ENCODE data around the gene ROR1. TPM values are rescaled to one million over a fixed set of nuclear protein-coding genes. Genes with fewer than 3 reads are reported as not detected.

ROR1 gene
- total and polyA plus RNA-seq, 9 of the 15 experiments (the other 6 are each of a cell fraction or from before 2014, with no cell fraction given), result 0.02 TPM; not detected in 8

DNA sequence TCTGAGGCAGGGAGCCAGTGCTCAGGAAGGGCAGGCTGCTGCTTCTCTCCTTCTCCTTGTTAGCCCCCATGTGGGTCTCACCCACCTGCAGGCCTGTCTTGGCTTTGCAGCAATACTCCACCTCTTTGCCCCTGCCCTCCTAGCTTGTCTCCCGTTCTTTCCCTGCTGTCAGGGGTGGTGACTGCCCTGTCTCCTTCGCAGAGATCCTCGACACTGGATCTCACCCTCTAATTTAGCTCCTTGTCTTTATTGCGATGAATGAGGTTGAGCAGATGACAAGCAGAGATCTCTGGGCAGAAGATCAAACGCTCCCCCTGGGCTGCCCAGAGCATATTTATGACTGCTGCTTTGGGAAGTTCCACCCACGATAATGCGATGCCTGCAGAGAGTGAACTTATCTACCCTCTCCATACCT lies 199.2 kb downstream of the ROR1 start (continued):
- TF ChIP-seq CCNT2 (IDR thresholded peaks at IDR 0.05; ENCODE audit: borderline replicate concordance, extremely low read depth, insufficient read length, low read depth, low read length) (no peak), ZC3H4 (CRISPR knock-in tag; IDR thresholded peaks at IDR 0.05; ENCODE audit: borderline replicate concordance) (no peak), ZNF408 (CRISPR knock-in tag; IDR thresholded peaks at IDR 0.05; ENCODE audit: low read depth) (no peak), ZKSCAN3 (CRISPR knock-in tag; IDR thresholded peaks at IDR 0.05) (no peak), PHF21A (IDR thresholded peaks at IDR 0.05; ENCODE audit: borderline replicate concordance, low read depth) (no peak), ZNF551 (CRISPR knock-in tag; IDR thresholded peaks at IDR 0.05) (no peak), TAL1 (IDR thresholded peaks at IDR 0.05) (peak; percentile 20; the same call in 1 of the 2 replicates), KAT2B (IDR thresholded peaks at IDR 0.05; ENCODE audit: low read depth, low read length) (no peak)
- TF ChIP-seq, protein P1, sequence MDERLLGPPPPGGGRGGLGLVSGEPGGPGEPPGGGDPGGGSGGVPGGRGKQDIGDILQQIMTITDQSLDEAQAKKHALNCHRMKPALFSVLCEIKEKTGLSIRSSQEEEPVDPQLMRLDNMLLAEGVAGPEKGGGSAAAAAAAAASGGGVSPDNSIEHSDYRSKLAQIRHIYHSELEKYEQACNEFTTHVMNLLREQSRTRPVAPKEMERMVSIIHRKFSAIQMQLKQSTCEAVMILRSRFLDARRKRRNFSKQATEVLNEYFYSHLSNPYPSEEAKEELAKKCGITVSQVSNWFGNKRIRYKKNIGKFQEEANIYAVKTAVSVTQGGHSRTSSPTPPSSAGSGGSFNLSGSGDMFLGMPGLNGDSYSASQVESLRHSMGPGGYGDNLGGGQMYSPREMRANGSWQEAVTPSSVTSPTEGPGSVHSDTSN (CRISPR knock-in tag; IDR thresholded peaks at IDR 0.05; ENCODE audit: low read depth), result no peak
- TF ChIP-seq, protein P1 (tag; conservative IDR thresholded peaks at IDR 0.05; ENCODE audit: low read depth), result peak; percentile 46
- TF ChIP-seq, protein P2, sequence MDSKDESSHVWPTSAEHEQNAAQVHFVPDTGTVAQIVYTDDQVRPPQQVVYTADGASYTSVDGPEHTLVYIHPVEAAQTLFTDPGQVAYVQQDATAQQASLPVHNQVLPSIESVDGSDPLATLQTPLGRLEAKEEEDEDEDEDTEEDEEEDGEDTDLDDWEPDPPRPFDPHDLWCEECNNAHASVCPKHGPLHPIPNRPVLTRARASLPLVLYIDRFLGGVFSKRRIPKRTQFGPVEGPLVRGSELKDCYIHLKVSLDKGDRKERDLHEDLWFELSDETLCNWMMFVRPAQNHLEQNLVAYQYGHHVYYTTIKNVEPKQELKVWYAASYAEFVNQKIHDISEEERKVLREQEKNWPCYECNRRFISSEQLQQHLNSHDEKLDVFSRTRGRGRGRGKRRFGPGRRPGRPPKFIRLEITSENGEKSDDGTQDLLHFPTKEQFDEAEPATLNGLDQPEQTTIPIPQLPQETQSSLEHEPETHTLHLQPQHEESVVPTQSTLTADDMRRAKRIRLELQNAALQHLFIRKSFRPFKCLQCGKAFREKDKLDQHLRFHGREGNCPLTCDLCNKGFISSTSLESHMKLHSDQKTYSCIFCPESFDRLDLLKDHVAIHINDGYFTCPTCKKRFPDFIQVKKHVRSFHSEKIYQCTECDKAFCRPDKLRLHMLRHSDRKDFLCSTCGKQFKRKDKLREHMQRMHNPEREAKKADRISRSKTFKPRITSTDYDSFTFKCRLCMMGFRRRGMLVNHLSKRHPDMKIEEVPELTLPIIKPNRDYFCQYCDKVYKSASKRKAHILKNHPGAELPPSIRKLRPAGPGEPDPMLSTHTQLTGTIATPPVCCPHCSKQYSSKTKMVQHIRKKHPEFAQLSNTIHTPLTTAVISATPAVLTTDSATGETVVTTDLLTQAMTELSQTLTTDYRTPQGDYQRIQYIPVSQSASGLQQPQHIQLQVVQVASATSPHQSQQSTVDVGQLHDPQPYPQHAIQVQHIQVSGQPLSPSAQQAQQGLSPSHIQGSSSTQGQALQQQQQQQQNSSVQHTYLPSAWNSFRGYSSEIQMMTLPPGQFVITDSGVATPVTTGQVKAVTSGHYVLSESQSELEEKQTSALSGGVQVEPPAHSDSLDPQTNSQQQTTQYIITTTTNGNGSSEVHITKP (IDR thresholded peaks at IDR 0.05; ENCODE audit: partially characterized antibody), result no peak
- TF ChIP-seq, protein P3, sequence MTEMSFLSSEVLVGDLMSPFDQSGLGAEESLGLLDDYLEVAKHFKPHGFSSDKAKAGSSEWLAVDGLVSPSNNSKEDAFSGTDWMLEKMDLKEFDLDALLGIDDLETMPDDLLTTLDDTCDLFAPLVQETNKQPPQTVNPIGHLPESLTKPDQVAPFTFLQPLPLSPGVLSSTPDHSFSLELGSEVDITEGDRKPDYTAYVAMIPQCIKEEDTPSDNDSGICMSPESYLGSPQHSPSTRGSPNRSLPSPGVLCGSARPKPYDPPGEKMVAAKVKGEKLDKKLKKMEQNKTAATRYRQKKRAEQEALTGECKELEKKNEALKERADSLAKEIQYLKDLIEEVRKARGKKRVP (CRISPR knock-in tag; IDR thresholded peaks at IDR 0.05), result no peak
- TF ChIP-seq, protein P4, sequence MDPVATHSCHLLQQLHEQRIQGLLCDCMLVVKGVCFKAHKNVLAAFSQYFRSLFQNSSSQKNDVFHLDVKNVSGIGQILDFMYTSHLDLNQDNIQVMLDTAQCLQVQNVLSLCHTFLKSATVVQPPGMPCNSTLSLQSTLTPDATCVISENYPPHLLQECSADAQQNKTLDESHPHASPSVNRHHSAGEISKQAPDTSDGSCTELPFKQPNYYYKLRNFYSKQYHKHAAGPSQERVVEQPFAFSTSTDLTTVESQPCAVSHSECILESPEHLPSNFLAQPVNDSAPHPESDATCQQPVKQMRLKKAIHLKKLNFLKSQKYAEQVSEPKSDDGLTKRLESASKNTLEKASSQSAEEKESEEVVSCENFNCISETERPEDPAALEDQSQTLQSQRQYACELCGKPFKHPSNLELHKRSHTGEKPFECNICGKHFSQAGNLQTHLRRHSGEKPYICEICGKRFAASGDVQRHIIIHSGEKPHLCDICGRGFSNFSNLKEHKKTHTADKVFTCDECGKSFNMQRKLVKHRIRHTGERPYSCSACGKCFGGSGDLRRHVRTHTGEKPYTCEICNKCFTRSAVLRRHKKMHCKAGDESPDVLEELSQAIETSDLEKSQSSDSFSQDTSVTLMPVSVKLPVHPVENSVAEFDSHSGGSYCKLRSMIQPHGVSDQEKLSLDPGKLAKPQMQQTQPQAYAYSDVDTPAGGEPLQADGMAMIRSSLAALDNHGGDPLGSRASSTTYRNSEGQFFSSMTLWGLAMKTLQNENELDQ (CRISPR knock-in tag; IDR thresholded peaks at IDR 0.05; ENCODE audit: borderline replicate concordance), result no peak
- TF ChIP-seq, protein P5, sequence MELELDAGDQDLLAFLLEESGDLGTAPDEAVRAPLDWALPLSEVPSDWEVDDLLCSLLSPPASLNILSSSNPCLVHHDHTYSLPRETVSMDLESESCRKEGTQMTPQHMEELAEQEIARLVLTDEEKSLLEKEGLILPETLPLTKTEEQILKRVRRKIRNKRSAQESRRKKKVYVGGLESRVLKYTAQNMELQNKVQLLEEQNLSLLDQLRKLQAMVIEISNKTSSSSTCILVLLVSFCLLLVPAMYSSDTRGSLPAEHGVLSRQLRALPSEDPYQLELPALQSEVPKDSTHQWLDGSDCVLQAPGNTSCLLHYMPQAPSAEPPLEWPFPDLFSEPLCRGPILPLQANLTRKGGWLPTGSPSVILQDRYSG (tag; conservative IDR thresholded peaks at IDR 0.05; ENCODE audit: low read depth), result no peak
- TF ChIP-seq, protein P6, sequence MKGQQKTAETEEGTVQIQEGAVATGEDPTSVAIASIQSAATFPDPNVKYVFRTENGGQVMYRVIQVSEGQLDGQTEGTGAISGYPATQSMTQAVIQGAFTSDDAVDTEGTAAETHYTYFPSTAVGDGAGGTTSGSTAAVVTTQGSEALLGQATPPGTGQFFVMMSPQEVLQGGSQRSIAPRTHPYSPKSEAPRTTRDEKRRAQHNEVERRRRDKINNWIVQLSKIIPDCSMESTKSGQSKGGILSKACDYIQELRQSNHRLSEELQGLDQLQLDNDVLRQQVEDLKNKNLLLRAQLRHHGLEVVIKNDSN (CRISPR knock-in tag; IDR thresholded peaks at IDR 0.05), result no peak
